Measurements from ENCODE around the gene GABRG3.

The GABRG3 gene

GRCh38 chr15:27292641-27293040 is 321.7 kb downstream of the GABRG3 start:
- Histone ChIP-seq H3K27ac (replicated peaks) (no peak overlapping the region), H3K27me3 (ENCODE audit: insufficient read depth, poor library complexity, severe bottlenecking) (no peaks in the 10 kb centered on the region), H3K4me3 (replicated peaks; ENCODE audit: insufficient read depth, low read length) (no peak overlapping the region)
- TF ChIP-seq POLR2AphosphoS5 (IDR thresholded peaks at IDR 0.05; ENCODE audit: low read depth), result no peak
- TF ChIP-seq, protein P1, sequence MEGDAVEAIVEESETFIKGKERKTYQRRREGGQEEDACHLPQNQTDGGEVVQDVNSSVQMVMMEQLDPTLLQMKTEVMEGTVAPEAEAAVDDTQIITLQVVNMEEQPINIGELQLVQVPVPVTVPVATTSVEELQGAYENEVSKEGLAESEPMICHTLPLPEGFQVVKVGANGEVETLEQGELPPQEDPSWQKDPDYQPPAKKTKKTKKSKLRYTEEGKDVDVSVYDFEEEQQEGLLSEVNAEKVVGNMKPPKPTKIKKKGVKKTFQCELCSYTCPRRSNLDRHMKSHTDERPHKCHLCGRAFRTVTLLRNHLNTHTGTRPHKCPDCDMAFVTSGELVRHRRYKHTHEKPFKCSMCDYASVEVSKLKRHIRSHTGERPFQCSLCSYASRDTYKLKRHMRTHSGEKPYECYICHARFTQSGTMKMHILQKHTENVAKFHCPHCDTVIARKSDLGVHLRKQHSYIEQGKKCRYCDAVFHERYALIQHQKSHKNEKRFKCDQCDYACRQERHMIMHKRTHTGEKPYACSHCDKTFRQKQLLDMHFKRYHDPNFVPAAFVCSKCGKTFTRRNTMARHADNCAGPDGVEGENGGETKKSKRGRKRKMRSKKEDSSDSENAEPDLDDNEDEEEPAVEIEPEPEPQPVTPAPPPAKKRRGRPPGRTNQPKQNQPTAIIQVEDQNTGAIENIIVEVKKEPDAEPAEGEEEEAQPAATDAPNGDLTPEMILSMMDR (IDR thresholded peaks at IDR 0.05; ENCODE audit: insufficient read depth, low read length), result no peak
- TF ChIP-seq GABPA (IDR thresholded peaks at IDR 0.05; ENCODE audit: low read depth), result no peak
- TF ChIP-seq REST (IDR thresholded peaks at IDR 0.05; ENCODE audit: insufficient replicate concordance, low read depth), result no peak
- TF ChIP-seq SPI1 (IDR thresholded peaks at IDR 0.05; ENCODE audit: borderline replicate concordance, low read depth), result no peak
- no peak for DNase-seq (ENCODE audit: low read depth in 1 of 2, low spot score in 1 of 2)

- no peak for TF ChIP-seq GABPA (IDR thresholded peaks at IDR 0.05; ENCODE audit: low read depth)
- TF ChIP-seq SPI1 (IDR thresholded peaks at IDR 0.05; ENCODE audit: borderline replicate concordance, low read depth), result no peak
- no peak for TF ChIP-seq REST (IDR thresholded peaks at IDR 0.05; ENCODE audit: insufficient replicate concordance, low read depth)
- TF ChIP-seq, protein P1 (IDR thresholded peaks at IDR 0.05; ENCODE audit: insufficient read depth, low read length), result no peak
- no peak for TF ChIP-seq POLR2AphosphoS5 (IDR thresholded peaks at IDR 0.05; ENCODE audit: low read depth)
- no peaks in the 10 kb centered on the region for H3K27me3 ChIP-seq (ENCODE audit: insufficient read depth, poor library complexity, severe bottlenecking)
- no peak for DNase-seq (ENCODE audit: low read depth in 1 of 2, low spot score in 1 of 2)
- no peak overlapping the region for H3K4me3 ChIP-seq (replicated peaks; ENCODE audit: insufficient read depth, low read length)
- no peak overlapping the region for H3K27ac ChIP-seq (replicated peaks)
These were observed 322.6 kb downstream of the GABRG3 start for GRCh38 chr15:27293607-27294006.

GRCh38 chr15:27317736-27318135 is 346.8 kb downstream of the GABRG3 start:
- TF ChIP-seq SPI1 (IDR thresholded peaks at IDR 0.05; ENCODE audit: borderline replicate concordance, low read depth) (no peak), POLR2AphosphoS5 (IDR thresholded peaks at IDR 0.05; ENCODE audit: low read depth) (no peak), REST (IDR thresholded peaks at IDR 0.05; ENCODE audit: insufficient replicate concordance, low read depth) (no peak), GABPA (IDR thresholded peaks at IDR 0.05; ENCODE audit: low read depth) (no peak)
- TF ChIP-seq, protein P1 (IDR thresholded peaks at IDR 0.05; ENCODE audit: insufficient read depth, low read length), result no peak
- no peak overlapping the region for H3K27ac ChIP-seq (replicated peaks)
- no peaks in the 10 kb centered on the region for H3K27me3 ChIP-seq (ENCODE audit: insufficient read depth, poor library complexity, severe bottlenecking)
- no peak overlapping the region for H3K4me3 ChIP-seq (replicated peaks; ENCODE audit: insufficient read depth, low read length)
- no peak for DNase-seq (ENCODE audit: low read depth in 1 of 2, low spot score in 1 of 2)

All from HL-60 (cell line).